GM12872 (cell line): ENCODE measurements around the gene SLCO1A2.

Source experiments
- CTCF ChIP-seq: IDR thresholded peaks from 3 replicates; pipeline ENCODE4 v1.5.1; 2011; ENCODE audit warnings: low read depth, mild to moderate bottlenecking, low read length, moderate library complexity; ENCODE audit not compliant: insufficient read depth

Gene SLCO1A2

GRCh38 chr12:21324551-21324950, 10.2 kb downstream of the SLCO1A2 start:
- no peak for TF ChIP-seq CTCF

GRCh38 chr12:21323736-21324135, 11.0 kb downstream of the SLCO1A2 start:
- TF ChIP-seq CTCF = no peak

- TF ChIP-seq CTCF = no peak
Measured at GRCh38 chr12:21308785-21309184, 25.9 kb downstream of the SLCO1A2 start.

GRCh38 chr12:21305661-21306060, 29.1 kb downstream of the SLCO1A2 start:
- no peak for TF ChIP-seq CTCF

GRCh38 chr12:21300632-21301031, 34.1 kb downstream of the SLCO1A2 start:
- TF ChIP-seq CTCF = no peak

- TF ChIP-seq CTCF = peak; percentile 72
Measured at GRCh38 chr12:21296751-21297406, 37.8 kb downstream of the SLCO1A2 start.

GRCh38 chr12:21296348-21296747, 38.4 kb downstream of the SLCO1A2 start:
- no peak for TF ChIP-seq CTCF
